ENCODE data around the gene CCL11.

The CCL11 gene

DNA sequence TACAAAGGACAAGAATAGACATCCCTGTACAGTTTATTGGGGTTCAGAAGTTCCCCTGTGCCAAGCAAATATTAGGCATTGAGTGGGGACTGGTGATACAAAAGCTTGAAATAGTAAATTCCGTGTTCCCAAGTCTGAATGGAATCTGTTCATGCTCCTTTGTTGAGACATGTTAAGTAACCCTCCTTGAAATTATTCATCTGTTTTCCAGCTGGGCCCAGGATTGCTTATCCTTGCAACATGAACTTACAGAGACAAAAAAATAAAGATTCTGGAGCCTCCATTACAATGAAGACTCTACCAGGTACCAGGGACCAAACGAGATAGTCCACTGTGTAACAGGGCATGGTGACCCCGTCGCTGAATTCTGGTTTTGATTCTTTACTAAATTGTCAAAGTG is 27.6 kb downstream of the CCL11 start:
- Histone ChIP-seq H3K4me3 (ENCODE audit: insufficient read depth, low read length, poor library complexity, severe bottlenecking) (no peak overlapping the region), H3K79me2 (ENCODE audit: insufficient read depth, low read length) (no peaks in the 10 kb centered on the region), H3K9me2 (replicated peaks; ENCODE audit: insufficient read depth, low read length) (no peaks in the 10 kb centered on the region), H3K4me2 (ENCODE audit: low read depth, low read length, poor library complexity, severe bottlenecking) (no peak overlapping the region), H3K9ac (ENCODE audit: low read length) (no peak overlapping the region), H3F3A (ENCODE audit: insufficient read depth) (no peaks in the 10 kb centered on the region), H4K20me1 (ENCODE audit: low read depth, low read length) (no peaks in the 10 kb centered on the region), H3K9me3 (ENCODE audit: insufficient read depth, low read length) (no peaks in the 10 kb centered on the region), H2AFZ (ENCODE audit: low read depth, low read length, severe bottlenecking) (no peak overlapping the region), H3K36me3 (ENCODE audit: low read length) (no peaks in the 10 kb centered on the region), H3K27me3 (ENCODE audit: low read length) (no peaks in the 10 kb centered on the region), H3K27ac (ENCODE audit: low read depth, low read length) (no peak overlapping the region)
- TF ChIP-seq, protein P1, sequence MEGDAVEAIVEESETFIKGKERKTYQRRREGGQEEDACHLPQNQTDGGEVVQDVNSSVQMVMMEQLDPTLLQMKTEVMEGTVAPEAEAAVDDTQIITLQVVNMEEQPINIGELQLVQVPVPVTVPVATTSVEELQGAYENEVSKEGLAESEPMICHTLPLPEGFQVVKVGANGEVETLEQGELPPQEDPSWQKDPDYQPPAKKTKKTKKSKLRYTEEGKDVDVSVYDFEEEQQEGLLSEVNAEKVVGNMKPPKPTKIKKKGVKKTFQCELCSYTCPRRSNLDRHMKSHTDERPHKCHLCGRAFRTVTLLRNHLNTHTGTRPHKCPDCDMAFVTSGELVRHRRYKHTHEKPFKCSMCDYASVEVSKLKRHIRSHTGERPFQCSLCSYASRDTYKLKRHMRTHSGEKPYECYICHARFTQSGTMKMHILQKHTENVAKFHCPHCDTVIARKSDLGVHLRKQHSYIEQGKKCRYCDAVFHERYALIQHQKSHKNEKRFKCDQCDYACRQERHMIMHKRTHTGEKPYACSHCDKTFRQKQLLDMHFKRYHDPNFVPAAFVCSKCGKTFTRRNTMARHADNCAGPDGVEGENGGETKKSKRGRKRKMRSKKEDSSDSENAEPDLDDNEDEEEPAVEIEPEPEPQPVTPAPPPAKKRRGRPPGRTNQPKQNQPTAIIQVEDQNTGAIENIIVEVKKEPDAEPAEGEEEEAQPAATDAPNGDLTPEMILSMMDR (IDR thresholded peaks at IDR 0.05; ENCODE audit: insufficient read depth, low read length, poor library complexity, severe bottlenecking): no peak
- no peak for TF ChIP-seq EZH2phosphoT487 (conservative IDR thresholded peaks at IDR 0.05; ENCODE audit: low read length)

DNA sequence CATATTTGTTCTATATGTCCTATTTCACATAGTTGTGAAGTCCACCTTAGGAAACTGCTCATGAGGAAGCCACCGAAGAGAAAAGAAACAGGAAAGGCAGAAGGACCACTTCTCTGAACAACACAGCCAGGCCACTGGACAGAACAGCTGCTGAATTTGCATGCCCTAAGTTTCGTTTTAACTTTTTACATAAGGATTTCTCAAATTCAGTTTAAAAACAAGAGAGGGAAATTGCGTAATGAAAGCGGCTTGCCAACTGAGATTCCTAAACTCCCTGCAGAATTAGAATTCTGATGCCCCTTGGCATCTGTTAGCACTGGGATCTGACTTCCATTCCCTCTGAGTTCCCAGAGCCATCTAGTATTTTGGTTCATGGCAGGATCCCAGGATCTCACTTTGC is 28.7 kb downstream of the CCL11 start:
- no peak overlapping the region for H2AFZ ChIP-seq (ENCODE audit: low read depth, low read length, severe bottlenecking)
- no peak overlapping the region for H3K4me3 ChIP-seq (ENCODE audit: insufficient read depth, low read length, poor library complexity, severe bottlenecking)
- no peaks in the 10 kb centered on the region for H3K36me3 ChIP-seq (ENCODE audit: low read length)
- H4K20me1 ChIP-seq (ENCODE audit: low read depth, low read length): no peaks in the 10 kb centered on the region
- no peaks in the 10 kb centered on the region for H3K9me3 ChIP-seq (ENCODE audit: insufficient read depth, low read length)
- no peak overlapping the region for H3K27ac ChIP-seq (ENCODE audit: low read depth, low read length)
- H3K4me2 ChIP-seq (ENCODE audit: low read depth, low read length, poor library complexity, severe bottlenecking): no peak overlapping the region
- no peaks in the 10 kb centered on the region for H3K79me2 ChIP-seq (ENCODE audit: insufficient read depth, low read length)
- no peaks in the 10 kb centered on the region for H3K27me3 ChIP-seq (ENCODE audit: low read length)
- no peaks in the 10 kb centered on the region for H3K9me2 ChIP-seq (replicated peaks; ENCODE audit: insufficient read depth, low read length)
- TF ChIP-seq, protein P1 (IDR thresholded peaks at IDR 0.05; ENCODE audit: insufficient read depth, low read length, poor library complexity, severe bottlenecking): no peak
- no peak for TF ChIP-seq EZH2phosphoT487 (conservative IDR thresholded peaks at IDR 0.05; ENCODE audit: low read length)
- no peak overlapping the region for H3K9ac ChIP-seq (ENCODE audit: low read length)
- H3F3A ChIP-seq (ENCODE audit: insufficient read depth): no peaks in the 10 kb centered on the region

DNA sequence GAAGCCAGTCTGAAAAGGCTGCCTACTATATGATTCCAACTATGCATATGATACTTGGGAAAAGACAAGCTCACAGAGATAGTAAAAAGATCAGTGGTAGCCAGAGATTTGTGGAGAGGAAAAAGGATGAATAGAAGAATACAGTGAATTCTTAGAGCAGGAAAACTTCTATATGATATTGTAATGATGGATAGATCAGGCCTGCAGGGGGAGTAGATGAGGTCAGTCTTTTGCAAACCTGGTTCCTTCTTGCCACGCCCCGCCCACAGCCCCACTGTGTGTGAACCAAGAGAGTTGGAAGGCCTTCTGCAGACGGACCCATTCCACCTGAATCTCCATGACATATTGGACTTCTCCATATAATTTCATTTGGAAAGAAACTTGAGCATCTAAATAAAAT is 32.9 kb downstream of the CCL11 start:
- H3K4me2 ChIP-seq (ENCODE audit: low read depth, low read length, poor library complexity, severe bottlenecking): no peak overlapping the region
- TF ChIP-seq, protein P1 (IDR thresholded peaks at IDR 0.05; ENCODE audit: insufficient read depth, low read length, poor library complexity, severe bottlenecking): no peak
- TF ChIP-seq EZH2phosphoT487 (conservative IDR thresholded peaks at IDR 0.05; ENCODE audit: low read length): no peak
- H3K27ac ChIP-seq (ENCODE audit: low read depth, low read length): no peak overlapping the region

More for the DNA sequence above, 32.9 kb downstream of the CCL11 start:
- Histone ChIP-seq H3K9me2 (replicated peaks; ENCODE audit: insufficient read depth, low read length) (no peaks in the 10 kb centered on the region), H3K4me3 (ENCODE audit: insufficient read depth, low read length, poor library complexity, severe bottlenecking) (no peak overlapping the region), H2AFZ (ENCODE audit: low read depth, low read length, severe bottlenecking) (no peak overlapping the region), H3K79me2 (ENCODE audit: insufficient read depth, low read length) (no peaks in the 10 kb centered on the region), H3K9me3 (ENCODE audit: insufficient read depth, low read length) (no peaks in the 10 kb centered on the region), H3K9ac (ENCODE audit: low read length) (no peak overlapping the region), H3F3A (ENCODE audit: insufficient read depth) (no peaks in the 10 kb centered on the region), H3K27me3 (ENCODE audit: low read length) (no peaks in the 10 kb centered on the region), H4K20me1 (ENCODE audit: low read depth, low read length) (no peaks in the 10 kb centered on the region), H3K36me3 (ENCODE audit: low read length) (no peaks in the 10 kb centered on the region)
